ENCODE results near the gene IL10.

The IL10 gene

GRCh38 chr1:206734499-206735142, 37.7 kb downstream of the IL10 start:
- peak; percentile 69 to 83 (median 76) for DNase-seq

- no peak for DNase-seq
Measured at GRCh38 chr1:206732992-206733391, 39.3 kb downstream of the IL10 start.

- no peak for DNase-seq
Measured at GRCh38 chr1:206732508-206732907, 39.8 kb downstream of the IL10 start.

- DNase-seq = no peak
Measured at GRCh38 chr1:206729507-206729906, 42.8 kb downstream of the IL10 start.

GRCh38 chr1:206729050-206729449, 43.2 kb downstream of the IL10 start:
- no peak for DNase-seq

- no peak for DNase-seq
Measured at GRCh38 chr1:206728697-206728987, 43.7 kb downstream of the IL10 start.

GRCh38 chr1:206727981-206728696, 44.2 kb downstream of the IL10 start:
- DNase-seq = no peak

GRCh38 chr1:206725109-206725963, 47.0 kb downstream of the IL10 start:
- DNase-seq = peak; percentile 70 to 83 (median 77)

- no peak for DNase-seq
Measured at GRCh38 chr1:206723805-206724472, 48.4 kb downstream of the IL10 start.

GRCh38 chr1:206723462-206723804, 48.9 kb downstream of the IL10 start:
- no peak for DNase-seq

- no peak for DNase-seq
Measured at GRCh38 chr1:206722751-206723461, 49.4 kb downstream of the IL10 start.

- DNase-seq = no peak
Measured at GRCh38 chr1:206721454-206721853, 50.8 kb downstream of the IL10 start.

- DNase-seq = no peak
Measured at GRCh38 chr1:206719169-206719839, 53.0 kb downstream of the IL10 start.

GRCh38 chr1:206717674-206717989, 54.7 kb downstream of the IL10 start:
- DNase-seq = no peak
